ENCODE results near the gene TFAP2B.

The TFAP2B gene

DNA sequence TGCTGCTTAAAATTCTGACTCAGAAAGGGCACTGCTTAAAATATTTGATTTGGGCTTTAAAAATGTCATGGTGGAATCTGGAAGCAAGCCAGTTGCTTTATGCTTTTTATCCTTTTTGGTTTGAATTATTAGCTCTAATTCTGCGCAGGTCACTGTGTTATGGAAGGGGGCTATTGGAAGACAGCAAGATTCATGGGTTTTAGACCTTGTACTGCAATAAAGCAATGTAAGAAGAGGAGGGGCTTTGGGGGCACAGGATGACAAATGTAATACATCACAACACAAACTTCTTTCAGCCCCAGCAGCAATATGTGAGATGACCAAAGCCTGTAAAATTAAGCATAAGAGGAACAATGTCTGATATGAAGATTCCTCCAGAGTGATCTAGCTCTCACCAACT, 68.4 kb downstream of the TFAP2B start:
- H3K27me3 ChIP-seq, result no peaks in the 10 kb centered on the region
- intact Hi-C loops (cut with DNase I; ENCODE audit: low total_unique reads), result no loop called here
- no peaks in the 10 kb centered on the region for H3K9me3 ChIP-seq
- H3K36me3 ChIP-seq, result no peaks in the 10 kb centered on the region
- H3K4me1 ChIP-seq, result no peaks in the 10 kb centered on the region
- TF ChIP-seq, protein P1, sequence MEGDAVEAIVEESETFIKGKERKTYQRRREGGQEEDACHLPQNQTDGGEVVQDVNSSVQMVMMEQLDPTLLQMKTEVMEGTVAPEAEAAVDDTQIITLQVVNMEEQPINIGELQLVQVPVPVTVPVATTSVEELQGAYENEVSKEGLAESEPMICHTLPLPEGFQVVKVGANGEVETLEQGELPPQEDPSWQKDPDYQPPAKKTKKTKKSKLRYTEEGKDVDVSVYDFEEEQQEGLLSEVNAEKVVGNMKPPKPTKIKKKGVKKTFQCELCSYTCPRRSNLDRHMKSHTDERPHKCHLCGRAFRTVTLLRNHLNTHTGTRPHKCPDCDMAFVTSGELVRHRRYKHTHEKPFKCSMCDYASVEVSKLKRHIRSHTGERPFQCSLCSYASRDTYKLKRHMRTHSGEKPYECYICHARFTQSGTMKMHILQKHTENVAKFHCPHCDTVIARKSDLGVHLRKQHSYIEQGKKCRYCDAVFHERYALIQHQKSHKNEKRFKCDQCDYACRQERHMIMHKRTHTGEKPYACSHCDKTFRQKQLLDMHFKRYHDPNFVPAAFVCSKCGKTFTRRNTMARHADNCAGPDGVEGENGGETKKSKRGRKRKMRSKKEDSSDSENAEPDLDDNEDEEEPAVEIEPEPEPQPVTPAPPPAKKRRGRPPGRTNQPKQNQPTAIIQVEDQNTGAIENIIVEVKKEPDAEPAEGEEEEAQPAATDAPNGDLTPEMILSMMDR (IDR thresholded peaks at IDR 0.05), result no peak
- no peak overlapping the region for H3K4me3 ChIP-seq
- H3K27ac ChIP-seq, result no peak overlapping the region
- DNase-seq, result no peak

DNA sequence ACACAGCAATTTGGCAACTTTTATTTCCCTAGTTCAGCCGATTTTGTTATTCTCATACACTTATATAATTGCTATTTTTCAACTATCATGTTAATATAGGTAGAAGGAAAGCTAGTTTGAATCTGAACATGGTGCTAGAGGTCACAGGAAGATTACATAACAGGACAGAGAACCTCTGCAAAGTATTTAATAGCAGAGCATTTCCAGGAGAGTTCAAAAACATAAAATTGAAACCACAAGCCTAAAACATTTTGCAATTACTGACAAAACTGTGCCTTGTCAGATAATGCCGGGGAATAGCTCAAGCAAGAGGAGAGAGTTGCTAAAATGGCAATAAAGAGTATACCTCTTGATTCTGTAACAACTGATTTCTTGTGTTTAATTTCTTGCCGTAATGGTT, 70.8 kb downstream of the TFAP2B start:
- Histone ChIP-seq H3K4me3 (no peak overlapping the region), H3K27me3 (no peaks in the 10 kb centered on the region), H3K4me1 (no peaks in the 10 kb centered on the region), H3K27ac (no peak overlapping the region), H3K9me3 (no peaks in the 10 kb centered on the region), H3K36me3 (no peaks in the 10 kb centered on the region)
- no peak for DNase-seq
- intact Hi-C loops (cut with DNase I; ENCODE audit: low total_unique reads), result no loop called here
- TF ChIP-seq, protein P1 (IDR thresholded peaks at IDR 0.05), result no peak

DNA sequence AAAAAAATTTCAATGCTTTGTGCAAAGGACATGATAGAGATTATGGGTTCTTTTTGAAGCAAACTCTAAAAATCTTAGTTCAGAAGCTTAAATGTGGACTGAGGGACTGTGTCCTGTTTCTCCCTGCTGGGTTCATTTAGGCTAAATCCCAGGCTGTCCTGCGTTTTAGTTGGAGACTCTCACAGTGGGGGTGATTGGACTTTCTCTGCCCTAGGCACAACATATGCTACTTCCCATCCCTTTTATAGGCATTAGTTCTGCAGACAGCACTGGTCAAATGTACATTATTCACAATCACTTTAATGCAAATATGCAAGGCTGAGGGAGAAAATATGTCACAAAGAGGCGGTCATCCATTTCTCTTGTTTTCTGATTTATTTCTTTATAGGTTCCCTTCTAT, 71.3 kb downstream of the TFAP2B start:
- H3K4me1 ChIP-seq, result no peaks in the 10 kb centered on the region
- no peak overlapping the region for H3K4me3 ChIP-seq
- intact Hi-C loops (cut with DNase I; ENCODE audit: low total_unique reads), result no loop called here

DNA sequence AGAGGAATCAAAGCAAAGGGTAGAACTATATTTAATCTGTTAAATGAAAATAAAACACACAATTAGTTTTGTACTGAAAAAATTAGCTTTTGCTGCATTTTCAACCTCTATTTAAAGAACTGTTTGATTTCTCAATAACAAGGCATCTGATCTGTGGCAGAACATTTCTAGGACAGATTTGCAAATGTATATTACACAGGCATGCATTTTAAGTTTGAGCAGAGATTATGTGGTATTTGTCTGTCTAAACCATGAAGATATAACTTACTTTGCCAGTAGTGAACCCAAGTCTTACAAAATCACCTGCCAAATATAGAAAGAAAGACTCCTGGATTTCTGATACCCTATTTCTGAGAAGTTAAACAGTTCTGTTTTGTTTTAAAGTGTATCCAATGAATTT, 71.9 kb downstream of the TFAP2B start:
- H3K27me3 ChIP-seq, result no peaks in the 10 kb centered on the region
- H3K36me3 ChIP-seq, result no peaks in the 10 kb centered on the region
- TF ChIP-seq, protein P1 (IDR thresholded peaks at IDR 0.05), result no peak
- DNase-seq, result no peak
- H3K4me3 ChIP-seq, result no peak overlapping the region
- H3K4me1 ChIP-seq, result no peaks in the 10 kb centered on the region
- no peak overlapping the region for H3K27ac ChIP-seq
- intact Hi-C loops (cut with DNase I; ENCODE audit: low total_unique reads), result no loop called here
- H3K9me3 ChIP-seq, result no peaks in the 10 kb centered on the region

More for the DNA sequence above, 71.3 kb downstream of the TFAP2B start:
- TF ChIP-seq, protein P1 (IDR thresholded peaks at IDR 0.05), result no peak
- no peak for DNase-seq
- Histone ChIP-seq H3K36me3 (no peaks in the 10 kb centered on the region), H3K9me3 (no peaks in the 10 kb centered on the region), H3K27me3 (no peaks in the 10 kb centered on the region), H3K27ac (no peak overlapping the region)

DNA sequence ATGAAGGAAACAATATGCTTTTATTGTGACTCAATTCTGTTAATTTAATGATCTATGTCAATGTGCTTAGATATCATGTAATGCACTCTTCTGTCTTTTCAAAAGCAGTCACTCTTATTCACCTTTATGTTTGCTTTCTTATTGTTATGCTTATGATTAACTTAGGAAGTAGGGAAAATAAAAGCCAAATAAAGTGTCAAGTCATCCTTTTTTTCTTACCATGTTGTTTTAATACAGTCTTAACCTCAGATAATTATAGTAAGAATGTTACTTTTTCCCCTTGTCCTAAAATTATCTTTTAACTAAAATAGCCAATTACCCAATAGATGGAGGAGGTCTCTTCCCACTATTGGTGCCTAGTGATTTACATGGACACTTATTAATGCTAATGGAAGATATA, 72.6 kb downstream of the TFAP2B start:
- H3K27me3 ChIP-seq, result no peaks in the 10 kb centered on the region
- no peak overlapping the region for H3K4me3 ChIP-seq
- intact Hi-C loops (cut with DNase I; ENCODE audit: low total_unique reads), result no loop called here
- H3K9me3 ChIP-seq, result no peaks in the 10 kb centered on the region
- H3K36me3 ChIP-seq, result no peaks in the 10 kb centered on the region
- H3K27ac ChIP-seq, result no peak overlapping the region
- TF ChIP-seq, protein P1 (IDR thresholded peaks at IDR 0.05), result no peak
- no peaks in the 10 kb centered on the region for H3K4me1 ChIP-seq
- DNase-seq, result no peak
